Progenitor cell of endocrine pancreas (in vitro differentiated cells): Measurements from ENCODE around the gene AFAP1L1. TPM values are rescaled to one million over a fixed set of nuclear protein-coding genes. Genes with fewer than 3 reads are reported as not detected.
"Not testable (repeated sequence)": the region's sequence is repeated elsewhere in the genome, so short reads cannot be mapped to it uniquely, and the experiment has no call there.

Experiments
- DNase-seq: peaks from one replicate; pipeline ENCODE4 v3.0.0; 2021; ENCODE audit warnings: low spot score; ENCODE audit not compliant: unreplicated experiment
- H3K27ac Mint-ChIP-seq: 2 replicates; pipeline ENCODE4 v1.8.0; 2021; ENCODE audit warnings: mild to moderate bottlenecking, moderate library complexity, mixed read lengths
- H3K27me3 Mint-ChIP-seq: 2 replicates; pipeline ENCODE4 v1.8.0; 2021; ENCODE audit warnings: mixed read lengths
- H3K36me3 Mint-ChIP-seq: 2 replicates; pipeline ENCODE4 v1.8.0; 2022; ENCODE audit warnings: mixed read lengths; ENCODE audit not compliant: insufficient read depth
- H3K4me1 Mint-ChIP-seq: 2 replicates; pipeline ENCODE4 v1.8.0; 2021; ENCODE audit warnings: low read depth, mixed read lengths
- H3K4me3 Mint-ChIP-seq: 2 replicates; pipeline ENCODE4 v1.8.0; 2021; ENCODE audit warnings: low read depth, mild to moderate bottlenecking, moderate library complexity, mixed read lengths
- H3K9me3 Mint-ChIP-seq: 2 replicates; pipeline ENCODE4 v1.8.0; 2021; ENCODE audit warnings: low read depth, mixed read lengths
- CTCF ChIP-seq: fragments of 200-600 bp; sonication (generic); IDR thresholded peaks from one replicate; pipeline ENCODE4 v1.5.0; 2021; ENCODE audit warnings: antibody characterized with exemption, mild to moderate bottlenecking; ENCODE audit not compliant: unreplicated experiment
- total RNA-seq: library from RNA; stranded (reverse); gene quantifications from 2 replicates; pipeline ENCODE4 v1.2.1, GENCODE V29; 2021

Gene AFAP1L1
- total RNA-seq, 1 donor from 2014 or later = 0.69 TPM

GRCh38 chr5:149265597-149265996 is 6.1 kb upstream of the AFAP1L1 start:
- Mint-ChIP-seq H3K4me1 (no peaks in the 10 kb centered on the region), H3K27ac (no peak overlapping the region), H3K36me3 (no peaks in the 10 kb centered on the region), H3K27me3 (peaks cover 46% of the 10 kb centered on the region), H3K4me3 (no peak overlapping the region), H3K9me3 (peaks cover 9% of the 10 kb centered on the region)
- peak; percentile 31 for TF ChIP-seq CTCF
- no peak for DNase-seq

GRCh38 chr5:149267241-149267973 is 4.3 kb upstream of the AFAP1L1 start:
- Mint-ChIP-seq H3K9me3 (peaks cover 9% of the 10 kb centered on the region), H3K4me1 (peaks cover 5% of the 10 kb centered on the region), H3K36me3 (no peaks in the 10 kb centered on the region), H3K4me3 (no peak overlapping the region), H3K27me3 (peaks cover 42% of the 10 kb centered on the region), H3K27ac (no peak overlapping the region)
- no peak for DNase-seq
- no peak for TF ChIP-seq CTCF

GRCh38 chr5:149268928-149269557 is 2.6 kb upstream of the AFAP1L1 start:
- TF ChIP-seq CTCF = peak; percentile 75
- peaks cover 16% of the 10 kb centered on the region for H3K4me1 Mint-ChIP-seq
- H3K36me3 Mint-ChIP-seq = no peaks in the 10 kb centered on the region
- peaks cover 9% of the 10 kb centered on the region for H3K9me3 Mint-ChIP-seq
- no peak overlapping the region for H3K4me3 Mint-ChIP-seq
- no peak overlapping the region for H3K27ac Mint-ChIP-seq
- H3K27me3 Mint-ChIP-seq = peaks cover 41% of the 10 kb centered on the region
- DNase-seq = no peak

GRCh38 chr5:149271195-149271715 is 404 bp upstream of the AFAP1L1 start:
- Mint-ChIP-seq H3K4me1 (peaks cover 17% of the 10 kb centered on the region), H3K9me3 (peaks cover 9% of the 10 kb centered on the region), H3K36me3 (no peaks in the 10 kb centered on the region), H3K27ac (no peak overlapping the region), H3K27me3 (peaks cover 37% of the 10 kb centered on the region), H3K4me3 (peak overlapping the region; percentile 69)
- DNase-seq = no peak
- TF ChIP-seq CTCF = no peak

GRCh38 chr5:149272781-149273180 is 1.1 kb downstream of the AFAP1L1 start:
- Mint-ChIP-seq H3K27me3 (peaks cover 41% of the 10 kb centered on the region), H3K4me1 (peaks cover 17% of the 10 kb centered on the region), H3K4me3 (peak overlapping the region; percentile 82)
- H3K36me3 Mint-ChIP-seq, DNase-seq, H3K9me3 Mint-ChIP-seq, H3K27ac Mint-ChIP-seq: not testable (repeated sequence)

- H3K27me3 Mint-ChIP-seq = peaks cover 46% of the 10 kb centered on the region
- peaks cover 17% of the 10 kb centered on the region for H3K4me1 Mint-ChIP-seq
- H3K36me3 Mint-ChIP-seq = no peaks in the 10 kb centered on the region
- H3K27ac Mint-ChIP-seq = no peak overlapping the region
- TF ChIP-seq CTCF = no peak
- DNase-seq = no peak
- peak overlapping the region; percentile 82 for H3K4me3 Mint-ChIP-seq
- H3K9me3 Mint-ChIP-seq = peaks cover 9% of the 10 kb centered on the region
Observed at GRCh38 chr5:149273237-149273636, 1.6 kb downstream of the AFAP1L1 start.
